Osteocyte (in vitro differentiated cells): Measurements from ENCODE around the gene RIMS3. TPM values are rescaled to one million over a fixed set of nuclear protein-coding genes. Genes with fewer than 3 reads are reported as not detected.
A peak's percentile ranks its signal among the peaks of the same experiment; 100 is the strongest.

Source experiments
- DNase-seq: peaks from one replicate; pipeline ENCODE4 v3.0.0; 2021; ENCODE audit warnings: mixed read lengths; ENCODE audit not compliant: unreplicated experiment; ENCODE audit errors: extremely low spot score
- H3K27ac Mint-ChIP-seq: one replicate; pipeline ENCODE4 v1.8.0; 2021; ENCODE audit warnings: mild to moderate bottlenecking, mixed read lengths; ENCODE audit not compliant: unreplicated experiment
- H3K27me3 Mint-ChIP-seq: one replicate; pipeline ENCODE4 v1.8.0; 2021; ENCODE audit warnings: mixed read lengths; ENCODE audit not compliant: unreplicated experiment
- H3K36me3 Mint-ChIP-seq: one replicate; pipeline ENCODE4 v1.8.0; 2021; ENCODE audit warnings: mixed read lengths; ENCODE audit not compliant: unreplicated experiment
- H3K4me1 Mint-ChIP-seq: one replicate; pipeline ENCODE4 v1.8.0; 2021; ENCODE audit warnings: mixed read lengths; ENCODE audit not compliant: unreplicated experiment
- H3K4me3 Mint-ChIP-seq: one replicate; pipeline ENCODE4 v1.8.0; 2021; ENCODE audit warnings: mild to moderate bottlenecking, moderate library complexity, mixed read lengths; ENCODE audit not compliant: unreplicated experiment
- H3K9me3 Mint-ChIP-seq: one replicate; pipeline ENCODE4 v1.8.0; 2021; ENCODE audit warnings: mixed read lengths; ENCODE audit not compliant: unreplicated experiment
- total RNA-seq: library from RNA; stranded (reverse); gene quantifications from 2 replicates; pipeline ENCODE4 v1.2.1, GENCODE V29; 2021
- TF ChIP-seq, protein P1 (sequence below): fragments of 200-600 bp; sonication (generic); IDR thresholded peaks from 2 replicates; pipeline ENCODE4 v1.5.0; 2021; ENCODE audit warnings: antibody characterized with exemption, mild to moderate bottlenecking, moderate library complexity

RIMS3 gene
- total RNA-seq, 1 donor from 2014 or later, result 16.5 TPM

GRCh38 chr1:40697436-40697835, 32.0 kb upstream of the RIMS3 start:
- Mint-ChIP-seq H3K4me3 (no peak overlapping the region), H3K9me3 (no peaks in the 10 kb centered on the region), H3K4me1 (peaks cover 29% of the 10 kb centered on the region), H3K27me3 (no peaks in the 10 kb centered on the region), H3K27ac (no peak overlapping the region), H3K36me3 (peaks cover 4% of the 10 kb centered on the region)
- no peak for DNase-seq
- TF ChIP-seq, protein P1, sequence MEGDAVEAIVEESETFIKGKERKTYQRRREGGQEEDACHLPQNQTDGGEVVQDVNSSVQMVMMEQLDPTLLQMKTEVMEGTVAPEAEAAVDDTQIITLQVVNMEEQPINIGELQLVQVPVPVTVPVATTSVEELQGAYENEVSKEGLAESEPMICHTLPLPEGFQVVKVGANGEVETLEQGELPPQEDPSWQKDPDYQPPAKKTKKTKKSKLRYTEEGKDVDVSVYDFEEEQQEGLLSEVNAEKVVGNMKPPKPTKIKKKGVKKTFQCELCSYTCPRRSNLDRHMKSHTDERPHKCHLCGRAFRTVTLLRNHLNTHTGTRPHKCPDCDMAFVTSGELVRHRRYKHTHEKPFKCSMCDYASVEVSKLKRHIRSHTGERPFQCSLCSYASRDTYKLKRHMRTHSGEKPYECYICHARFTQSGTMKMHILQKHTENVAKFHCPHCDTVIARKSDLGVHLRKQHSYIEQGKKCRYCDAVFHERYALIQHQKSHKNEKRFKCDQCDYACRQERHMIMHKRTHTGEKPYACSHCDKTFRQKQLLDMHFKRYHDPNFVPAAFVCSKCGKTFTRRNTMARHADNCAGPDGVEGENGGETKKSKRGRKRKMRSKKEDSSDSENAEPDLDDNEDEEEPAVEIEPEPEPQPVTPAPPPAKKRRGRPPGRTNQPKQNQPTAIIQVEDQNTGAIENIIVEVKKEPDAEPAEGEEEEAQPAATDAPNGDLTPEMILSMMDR, result no peak

DNA sequence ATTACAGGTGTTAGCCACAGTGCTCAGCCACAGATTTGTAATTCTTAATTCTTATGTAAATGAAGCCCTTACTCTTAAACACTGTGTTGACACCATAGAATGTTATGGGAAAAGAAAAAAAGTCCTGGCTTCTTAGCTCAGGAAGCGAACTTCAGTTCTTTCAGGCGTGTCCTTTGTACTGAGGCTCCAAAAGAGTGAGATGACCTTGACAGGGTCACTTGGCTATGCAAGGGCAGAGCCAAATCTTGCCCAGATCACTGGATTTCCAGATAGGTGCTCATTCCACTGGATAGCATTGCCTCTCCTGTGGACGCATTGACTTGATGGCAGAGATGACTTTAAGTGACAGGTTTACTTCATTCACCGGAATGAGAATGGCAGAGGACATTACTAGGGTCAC, 30.8 kb upstream of the RIMS3 start:
- H3K36me3 Mint-ChIP-seq, result peaks cover 4% of the 10 kb centered on the region
- TF ChIP-seq, protein P1, result no peak
- H3K4me1 Mint-ChIP-seq, result peaks cover 32% of the 10 kb centered on the region
- DNase-seq, result no peak
- H3K27me3 Mint-ChIP-seq, result no peaks in the 10 kb centered on the region
- H3K4me3 Mint-ChIP-seq, result no peak overlapping the region
- no peaks in the 10 kb centered on the region for H3K9me3 Mint-ChIP-seq
- H3K27ac Mint-ChIP-seq, result no peak overlapping the region

DNA sequence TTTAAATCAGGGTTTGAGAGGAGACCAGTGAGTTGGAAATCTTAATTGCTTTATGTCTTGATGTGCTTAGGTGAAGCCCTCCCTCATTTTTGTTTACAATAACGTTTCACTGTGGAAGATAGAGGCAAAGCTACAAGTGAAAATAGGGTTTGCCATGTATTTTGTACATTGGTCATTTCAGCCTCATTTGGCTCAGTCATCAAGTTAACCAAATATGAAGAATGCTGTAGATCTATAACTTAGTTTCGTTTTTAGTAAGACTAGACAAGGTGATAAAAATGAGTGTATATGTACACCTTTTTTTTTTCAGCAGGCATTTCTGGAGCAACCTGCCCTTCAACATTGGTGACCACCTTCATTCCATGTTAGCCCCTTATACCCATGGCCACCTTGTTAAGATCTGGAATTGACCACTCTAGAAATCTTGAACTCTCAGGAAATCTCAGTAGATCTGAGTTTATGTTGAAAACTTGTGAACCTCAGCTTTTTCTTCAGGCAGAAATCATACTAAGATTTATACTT, 28.9 kb upstream of the RIMS3 start:
- DNase-seq, result no peak
- peaks cover 43% of the 10 kb centered on the region for H3K4me1 Mint-ChIP-seq
- no peak overlapping the region for H3K4me3 Mint-ChIP-seq

GRCh38 chr1:40693425-40693824, 27.9 kb upstream of the RIMS3 start:
- no peaks in the 10 kb centered on the region for H3K9me3 Mint-ChIP-seq
- H3K4me1 Mint-ChIP-seq, result peaks cover 37% of the 10 kb centered on the region
- H3K4me3 Mint-ChIP-seq, result peak overlapping the region; percentile 94
- DNase-seq, result no peak
- TF ChIP-seq, protein P1, result no peak
- H3K27ac Mint-ChIP-seq, result peak overlapping the region; percentile 97
- H3K27me3 Mint-ChIP-seq, result no peaks in the 10 kb centered on the region
- peaks cover 4% of the 10 kb centered on the region for H3K36me3 Mint-ChIP-seq

More for the DNA sequence above, 28.9 kb upstream of the RIMS3 start:
- H3K27me3 Mint-ChIP-seq, result no peaks in the 10 kb centered on the region
- no peaks in the 10 kb centered on the region for H3K9me3 Mint-ChIP-seq
- H3K36me3 Mint-ChIP-seq, result peaks cover 4% of the 10 kb centered on the region
- H3K27ac Mint-ChIP-seq, result no peak overlapping the region
- TF ChIP-seq, protein P1, result no peak

- Mint-ChIP-seq H3K4me3 (peak overlapping the region; percentile 94), H3K36me3 (peaks cover 4% of the 10 kb centered on the region), H3K4me1 (peaks cover 37% of the 10 kb centered on the region), H3K27me3 (no peaks in the 10 kb centered on the region), H3K9me3 (no peaks in the 10 kb centered on the region), H3K27ac (peak overlapping the region; percentile 97)
- TF ChIP-seq, protein P1, result no peak
- DNase-seq, result no peak
These were observed 27.0 kb upstream of the RIMS3 start for GRCh38 chr1:40692429-40692895.
